Lower lobe of right lung (tissue), 2 donors: ENCODE measurements around the gene RTCA. TPM values are rescaled to one million over a fixed set of nuclear protein-coding genes. Genes with fewer than 3 reads are reported as not detected.

Experiments used
- ATAC-seq, 2 donors: fragments of 200-7000 bp; cut with Tn5 transposase; one replicate each; pipeline ENCODE4 v1.9.1; 2020 to 2022; ENCODE audit warnings: mild to moderate bottlenecking in 2 of 2, moderate library complexity in 2 of 2
- DNase-seq: peaks from one replicate; pipeline ENCODE4 v3.0.0-alpha.2; 2020
- H3K27ac ChIP-seq: fragments of 200-600 bp; one replicate; pipeline ENCODE4 v1.8.0; 2022
- H3K27me3 ChIP-seq: fragments of 200-600 bp; one replicate; pipeline ENCODE4 v1.8.0; 2022; ENCODE audit warnings: low read depth
- H3K36me3 ChIP-seq: fragments of 200-600 bp; one replicate; pipeline ENCODE4 v1.8.0; 2022; ENCODE audit warnings: mild to moderate bottlenecking
- H3K4me1 ChIP-seq: fragments of 200-600 bp; one replicate; pipeline ENCODE4 v1.8.0; 2022
- H3K4me3 ChIP-seq: fragments of 200-600 bp; one replicate; pipeline ENCODE4 v1.8.0; 2022; ENCODE audit warnings: mild to moderate bottlenecking
- H3K9me3 ChIP-seq: fragments of 200-600 bp; one replicate; pipeline ENCODE4 v1.8.0; 2022
- CTCF ChIP-seq: fragments of 200-600 bp; IDR thresholded peaks from one replicate; pipeline ENCODE4 v1.8.0; 2022; ENCODE audit warnings: antibody characterized with exemption, mild to moderate bottlenecking
- intact Hi-C: fragments of 100-400 bp; cut with DNase I; formaldehyde crosslinking; loops from one replicate; pipeline ENCODE4 v1.11.0; 2022
- total RNA-seq: library from RNA; stranded (reverse); fragmentation: NEBNext Ultra II Directional; extraction: Animal tissue kit (Norgen Biotek cat#: 25700); gene quantifications from one replicate; pipeline ENCODE4 v1.2.1, GENCODE V29; 2021
- donor health status: DM: no; HTN: yes; CAD: no; lungs with severe emphysema.

RTCA gene
- total RNA-seq, 1 donor from 2014 or later, result 31.1 TPM

DNA sequence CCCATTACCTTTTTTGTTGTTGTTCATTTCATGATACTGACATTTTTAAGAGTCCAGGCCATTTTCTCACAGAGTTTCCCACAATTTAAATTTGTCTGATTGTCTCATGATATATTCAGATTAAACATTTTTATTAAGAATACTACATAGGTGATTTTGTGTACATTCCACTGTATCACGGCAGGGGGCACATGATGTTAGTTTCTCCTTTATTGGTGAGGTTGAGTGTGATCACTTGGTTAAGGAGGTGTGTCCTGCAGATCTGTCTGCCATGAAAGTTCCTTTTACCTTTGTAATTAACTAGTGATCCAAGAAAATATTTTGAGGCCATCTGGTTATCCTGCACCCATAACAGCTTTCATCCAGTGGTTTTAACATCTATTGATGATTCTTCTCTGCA, 11.8 kb downstream of the RTCA start:
- H3K27ac ChIP-seq, result no peak overlapping the region
- no peak for DNase-seq
- intact Hi-C loops, result no loop called here
- no peaks in the 10 kb centered on the region for H3K4me1 ChIP-seq
- no peaks in the 10 kb centered on the region for H3K27me3 ChIP-seq
- no peaks in the 10 kb centered on the region for H3K9me3 ChIP-seq
- H3K36me3 ChIP-seq, result peaks cover 99% of the 10 kb centered on the region
- no peak overlapping the region for H3K4me3 ChIP-seq
- no peak for TF ChIP-seq CTCF
- no peak for ATAC-seq

GRCh38 chr1:100279358-100279923, 13.4 kb downstream of the RTCA start:
- ATAC-seq (no peak), DNase-seq (no peak)
- no peaks in the 10 kb centered on the region for H3K9me3 ChIP-seq
- H3K4me1 ChIP-seq, result no peaks in the 10 kb centered on the region
- TF ChIP-seq CTCF, result no peak
- H3K36me3 ChIP-seq, result peaks cover 98% of the 10 kb centered on the region
- no peak overlapping the region for H3K27ac ChIP-seq
- intact Hi-C loops, result no loop called here
- H3K27me3 ChIP-seq, result no peaks in the 10 kb centered on the region
- H3K4me3 ChIP-seq, result no peak overlapping the region

DNA sequence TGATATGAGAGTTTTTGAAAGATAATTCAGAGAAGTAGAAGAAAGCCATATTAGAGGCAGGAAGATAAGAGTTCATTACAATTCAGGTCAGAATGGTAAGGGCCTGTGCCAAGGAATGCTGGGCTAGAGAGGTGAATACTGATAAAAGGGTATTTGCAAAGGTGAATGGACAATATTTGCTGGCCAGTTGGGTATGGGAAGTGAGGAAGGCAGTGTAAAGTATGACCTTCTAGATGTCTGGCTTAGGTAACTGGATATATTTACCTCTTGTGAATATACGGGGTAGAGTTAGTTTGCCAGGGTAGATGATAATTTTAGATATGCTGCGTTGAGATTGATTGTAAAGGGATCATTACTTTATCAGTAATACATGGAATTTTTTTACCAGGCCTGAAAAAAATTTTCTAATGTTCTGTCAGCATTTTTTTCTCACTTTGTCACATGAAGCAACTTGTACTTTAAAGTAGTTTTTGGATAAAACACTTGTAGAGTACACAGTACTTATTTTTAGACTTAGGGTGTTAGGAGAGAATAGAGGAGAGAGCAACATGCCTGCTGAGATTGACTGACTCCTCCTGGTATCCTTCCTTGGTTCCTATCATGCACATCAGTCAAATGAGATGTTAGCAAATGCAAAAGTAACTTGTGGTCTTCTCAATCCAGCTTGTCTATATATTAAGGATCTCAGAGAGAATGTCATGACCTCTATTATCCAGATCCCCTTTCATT, 14.1 kb downstream of the RTCA start:
- intact Hi-C loops, result no loop called here
- no peak for TF ChIP-seq CTCF
- peak in 1 of 2 donors; percentile 32 for ATAC-seq
- H3K9me3 ChIP-seq, result no peaks in the 10 kb centered on the region
- H3K4me1 ChIP-seq, result no peaks in the 10 kb centered on the region
- H3K4me3 ChIP-seq, result no peak overlapping the region
- no peak for DNase-seq
- H3K27me3 ChIP-seq, result no peaks in the 10 kb centered on the region
- H3K27ac ChIP-seq, result no peak overlapping the region
- peaks cover 98% of the 10 kb centered on the region for H3K36me3 ChIP-seq

GRCh38 chr1:100284591-100284990, 18.6 kb downstream of the RTCA start:
- ATAC-seq, result no peak
- Histone ChIP-seq H3K27me3 (no peaks in the 10 kb centered on the region), H3K27ac (no peak overlapping the region), H3K9me3 (no peaks in the 10 kb centered on the region), H3K4me1 (no peaks in the 10 kb centered on the region), H3K36me3 (peaks cover 95% of the 10 kb centered on the region), H3K4me3 (no peak overlapping the region)
- TF ChIP-seq CTCF, result no peak
- intact Hi-C loops, result no loop called here
- DNase-seq, result no peak

- ATAC-seq, result no peak
- Histone ChIP-seq H3K4me3 (no peak overlapping the region), H3K27me3 (no peaks in the 10 kb centered on the region), H3K27ac (no peak overlapping the region), H3K9me3 (no peaks in the 10 kb centered on the region), H3K36me3 (peaks cover 95% of the 10 kb centered on the region), H3K4me1 (no peaks in the 10 kb centered on the region)
- DNase-seq, result no peak
- no peak for TF ChIP-seq CTCF
- intact Hi-C loops, result no loop called here
Observed at GRCh38 chr1:100287162-100287561, 21.1 kb downstream of the RTCA start.
